Naive thymus-derived CD4-positive, alpha-beta T cell (primary cell): ENCODE data around the gene SLC4A9. TPM values are rescaled to one million over a fixed set of nuclear protein-coding genes. Genes with fewer than 3 reads are reported as not detected.
"Not testable (repeated sequence)": the region's sequence is repeated elsewhere in the genome, so short reads cannot be mapped to it uniquely, and the experiment has no call there.

Experiments
- ATAC-seq: fragments of 150-1000 bp; cut with Tn5 transposase; 2 replicates; pipeline ENCODE4 v1.10.0; 2021; ENCODE audit warnings: mild to moderate bottlenecking, moderate library complexity
- CTCF ChIA-PET: fragments of 350-600 bp; sonication (Branson Sonifier 250); formaldehyde crosslinking; loops from one replicate; lab custom pipeline; 2021; ENCODE audit warnings: antibody characterized with exemption; lab: Charles Lee
- POLR2A ChIA-PET: fragments of 350-600 bp; sonication (Branson Sonifier 250); formaldehyde crosslinking; loops from one replicate; lab custom pipeline; 2021; ENCODE audit warnings: antibody characterized with exemption, inconsistent platforms; lab: Charles Lee
- DNase-seq, 9 donors: peaks; one replicate each; pipeline versions ENCODE4 v3.0.0 to v3.0.0-alpha.2; 2020 to 2022; ENCODE audit warnings: mixed read lengths in 1 of 9
- H3K27ac ChIP-seq: one replicate; pipeline ENCODE4 v1.7.0; 2013; ENCODE audit warnings: mild to moderate bottlenecking, low read depth, low read length, moderate library complexity
- H3K27me3 ChIP-seq, 2 donors: one replicate each; pipeline ENCODE4 v1.7.0; 2013; ENCODE audit warnings: low read length in 2 of 2, mild to moderate bottlenecking in 2 of 2, moderate library complexity in 2 of 2; ENCODE audit not compliant: control insufficient read depth in 2 of 2, insufficient read depth in 2 of 2
- H3K36me3 ChIP-seq, 3 experiments: 1 replicate in 2 of 3; 2 replicates in 1 of 3; pipeline ENCODE4 v1.7.0; 2013; ENCODE audit warnings: low read length in 3 of 3, mild to moderate bottlenecking in 3 of 3, moderate library complexity in 1 of 3; ENCODE audit not compliant: insufficient read depth in 3 of 3, control insufficient read depth in 2 of 3
- H3K4me1 ChIP-seq, 2 donors: one replicate each; pipeline ENCODE4 v1.7.0; 2013; ENCODE audit warnings: low read length in 2 of 2, mild to moderate bottlenecking in 2 of 2, moderate library complexity in 1 of 2; ENCODE audit not compliant: control insufficient read depth in 2 of 2, insufficient read depth in 2 of 2
- H3K4me3 ChIP-seq: 2 replicates; pipeline ENCODE4 v1.7.0; 2013; ENCODE audit warnings: mild to moderate bottlenecking, low read length
- H3K9me3 ChIP-seq, 3 experiments: 1 replicate in 2 of 3; 2 replicates in 1 of 3; pipeline ENCODE4 v1.7.0; 2013; ENCODE audit warnings: low read length in 3 of 3; ENCODE audit not compliant: control insufficient read depth in 2 of 3
- H3K27ac Mint-ChIP-seq, 9 donors: one replicate each; pipeline ENCODE4 v1.8.0; 2020 to 2022; ENCODE audit warnings: mixed read lengths in 9 of 9, mild to moderate bottlenecking in 8 of 9, moderate library complexity in 5 of 9, inconsistent platforms in 2 of 9
- H3K27me3 Mint-ChIP-seq, 5 donors: one replicate each; pipeline ENCODE4 v1.8.0; 2021 to 2022; ENCODE audit warnings: mixed read lengths in 5 of 5, mild to moderate bottlenecking in 1 of 5
- H3K36me3 Mint-ChIP-seq, 5 donors: one replicate each; pipeline ENCODE4 v1.8.0; 2020 to 2022; ENCODE audit warnings: mixed read lengths in 5 of 5, mild to moderate bottlenecking in 3 of 5, inconsistent platforms in 1 of 5
- H3K4me1 Mint-ChIP-seq, 7 donors: one replicate each; pipeline ENCODE4 v1.8.0; 2020 to 2022; ENCODE audit warnings: mixed read lengths in 7 of 7, mild to moderate bottlenecking in 3 of 7, inconsistent platforms in 1 of 7
- H3K4me3 Mint-ChIP-seq, 10 donors: one replicate each; pipeline ENCODE4 v1.8.0; 2020 to 2022; ENCODE audit warnings: mild to moderate bottlenecking in 10 of 10, mixed read lengths in 10 of 10, moderate library complexity in 6 of 10, inconsistent platforms in 2 of 10
- H3K9me3 Mint-ChIP-seq, 11 donors: one replicate each; pipeline ENCODE4 v1.8.0; 2020 to 2022; ENCODE audit warnings: mixed read lengths in 11 of 11, mild to moderate bottlenecking in 4 of 11, inconsistent platforms in 1 of 11, moderate library complexity in 1 of 11
- intact Hi-C, 2 donors: fragments of 100-400 bp; cut with micrococcal nuclease; formaldehyde crosslinking; loops; one replicate each; pipeline ENCODE4 v1.15.1; 2023
- polyA plus RNA-seq, 2 donors: library from polyadenylated mRNA; unstranded; fragments of 300-500 nt; fragmentation: Illumina TruSeq; gene quantifications; one replicate each; pipeline ENCODE4 v1.2.3, GENCODE V29; 2021
- total RNA-seq, 6 experiments: library from RNA in 5 of 6; stranded (reverse) in 5 of 6; gene quantifications; 1 replicate in 5 of 6; 2 replicates in 1 of 6; pipeline ENCODE4 v1.2.3 and lab custom pipeline; 2021 to 2026

SLC4A9 gene
- total and polyA plus RNA-seq, 7 experiments from 2014 or later, result 0.13 to 0.96 (median 0.34) TPM; not detected in 4

- intact Hi-C loops, result loop anchor here in 1 of 2 donors (10.0 kb wide), 1 partner anchor 227 kb away; the partner anchor contains the start of gene PURA
- Histone ChIP-seq H3K27ac (no peak overlapping the region), H3K9me3 (no peaks in the 10 kb centered on the region), H3K4me1 (peaks cover 10 to 29% of the 10 kb centered on the region in 2 donors), H3K4me3 (no peak overlapping the region), H3K27me3 (no peaks in the 10 kb centered on the region), H3K36me3 (no peaks in the 10 kb centered on the region)
- H3K36me3 Mint-ChIP-seq, result peaks cover 0 to 48% (median 0%) of the 10 kb centered on the region in 5 donors
- H3K9me3 Mint-ChIP-seq, result no peaks in the 10 kb centered on the region
- POLR2A ChIA-PET, result interaction anchor here (0.9 kb wide), 1 partner anchor 89 kb away, joined by 3 read pairs; no protein-coding TSS in a partner anchor
- no peak for DNase-seq
- peak overlapping the region in 5 of 10 donors; percentile 42 to 91 (median 65) for H3K4me3 Mint-ChIP-seq
- H3K4me1 Mint-ChIP-seq, result peaks cover 31 to 70% (median 51%) of the 10 kb centered on the region in 7 donors
- ATAC-seq, result no peak
- CTCF ChIA-PET, result interaction anchor here (0.9 to 1.8 kb wide), 3 partner anchors 11 to 102 kb away, joined by 3 to 10 read pairs (median 3); no protein-coding TSS in a partner anchor
- H3K27ac Mint-ChIP-seq, result peak overlapping the region in 8 of 9 donors; percentile 28 to 95 (median 90)
- peaks cover 0 to 4% (median 0%) of the 10 kb centered on the region in 5 donors for H3K27me3 Mint-ChIP-seq
These were observed 18.4 kb upstream of the SLC4A9 start for GRCh38 chr5:140341591-140341990.

DNA sequence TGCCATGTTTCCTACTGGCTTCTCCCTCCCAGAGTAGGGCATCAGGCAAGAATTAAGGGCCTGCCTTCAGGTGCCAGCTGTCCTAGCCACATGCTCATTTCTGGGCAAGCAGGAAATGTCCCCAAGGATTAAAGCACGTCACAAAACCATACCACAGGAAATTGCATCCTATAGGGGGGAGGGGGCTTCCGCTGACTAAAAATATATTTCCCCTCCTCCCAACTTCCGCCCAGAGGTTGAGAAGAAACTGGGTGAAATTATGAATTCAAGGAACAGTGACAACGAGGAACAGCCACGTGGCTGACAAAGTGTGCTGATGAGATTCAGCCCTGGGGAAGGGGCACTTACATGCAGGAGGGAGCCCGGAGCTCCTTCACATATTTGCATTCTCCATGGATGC lies 17.7 kb upstream of the SLC4A9 start:
- CTCF ChIA-PET, result interaction anchor here (0.9 to 14.9 kb wide), 3 partner anchors 10 to 98 kb away, joined by 3 to 262 read pairs (median 6); no protein-coding TSS in a partner anchor
- H3K4me3 ChIP-seq, result no peak overlapping the region
- peaks cover 0 to 45% (median 0%) of the 10 kb centered on the region in 5 donors for H3K36me3 Mint-ChIP-seq
- peak in 8 of 9 donors; percentile 18 to 56 (median 43) for DNase-seq
- POLR2A ChIA-PET, result interaction anchor here (0.9 kb wide), 1 partner anchor 90 kb away, joined by 3 read pairs; no protein-coding TSS in a partner anchor
- H3K27me3 Mint-ChIP-seq, result peaks cover 0 to 4% (median 0%) of the 10 kb centered on the region in 5 donors
- H3K27ac ChIP-seq, result peak overlapping the region; percentile 32
- peaks cover 10 to 35% of the 10 kb centered on the region in 2 donors for H3K4me1 ChIP-seq
- H3K9me3 ChIP-seq, result no peaks in the 10 kb centered on the region
- no peaks in the 10 kb centered on the region for H3K36me3 ChIP-seq
- intact Hi-C loops, result loop anchor here (1.0 to 10.0 kb wide), 4 partner anchors 9 to 227 kb away; partner anchors contain the start of genes CYSTM1 (in 1 of the 2), PFDN1 (in 1 of the 2) and PURA (in 1 of the 2)
- peak; percentile 46 for ATAC-seq
- H3K27ac Mint-ChIP-seq, result peak overlapping the region; percentile 72 to 95 (median 92)
- no peaks in the 10 kb centered on the region for H3K9me3 Mint-ChIP-seq
- H3K27me3 ChIP-seq, result no peaks in the 10 kb centered on the region
- peak overlapping the region; percentile 22 to 91 (median 68) for H3K4me3 Mint-ChIP-seq
- peaks cover 31 to 73% (median 58%) of the 10 kb centered on the region in 7 donors for H3K4me1 Mint-ChIP-seq

- ATAC-seq (no peak), DNase-seq (no peak)
- H3K4me1 Mint-ChIP-seq, result peaks cover 31 to 72% (median 61%) of the 10 kb centered on the region in 7 donors
- H3K27me3 Mint-ChIP-seq, result peaks cover 0 to 4% (median 0%) of the 10 kb centered on the region in 5 donors
- H3K36me3 Mint-ChIP-seq, result peaks cover 0 to 45% (median 0%) of the 10 kb centered on the region in 5 donors
- intact Hi-C loops, result loop anchor here (1.0 to 10.0 kb wide), 4 partner anchors 8 to 228 kb away; partner anchors contain the start of genes CYSTM1 (in 1 of the 2), PFDN1 (in 1 of the 2) and PURA (in 1 of the 2)
- H3K9me3 Mint-ChIP-seq, result no peaks in the 10 kb centered on the region
- ChIA-PET POLR2A (interaction anchor here (1.6 kb wide), 1 partner anchor 9 kb away, joined by 3 read pairs; no protein-coding TSS in a partner anchor), CTCF (interaction anchor here (1.1 to 14.9 kb wide), 3 partner anchors 9 to 99 kb away, joined by 4 to 262 read pairs (median 6); no protein-coding TSS in a partner anchor)
- H3K27me3 ChIP-seq, result no peaks in the 10 kb centered on the region
- peak overlapping the region; percentile 72 to 95 (median 92) for H3K27ac Mint-ChIP-seq
- no peaks in the 10 kb centered on the region for H3K36me3 ChIP-seq
- H3K27ac ChIP-seq, result peak overlapping the region; percentile 32
- no peaks in the 10 kb centered on the region for H3K9me3 ChIP-seq
- no peak overlapping the region for H3K4me3 ChIP-seq
- H3K4me3 Mint-ChIP-seq, result peak overlapping the region; percentile 22 to 91 (median 68)
- peaks cover 10 to 38% of the 10 kb centered on the region in 2 donors for H3K4me1 ChIP-seq
These were observed 17.1 kb upstream of the SLC4A9 start for GRCh38 chr5:140342896-140343295.

- not testable (repeated sequence) for H3K4me3 ChIP-seq, DNase-seq, H3K36me3 ChIP-seq, H3K9me3 ChIP-seq, ATAC-seq, H3K27ac ChIP-seq, H3K27me3 ChIP-seq, H3K9me3 Mint-ChIP-seq, H3K27me3 Mint-ChIP-seq
- peaks cover 10 to 38% of the 10 kb centered on the region in 2 donors for H3K4me1 ChIP-seq
- ChIA-PET CTCF (interaction anchor here (1.1 to 14.9 kb wide), 3 partner anchors 8 to 99 kb away, joined by 4 to 262 read pairs (median 6); no protein-coding TSS in a partner anchor), POLR2A (interaction anchor here (1.6 kb wide), 1 partner anchor 8 kb away, joined by 3 read pairs; no protein-coding TSS in a partner anchor)
- H3K4me3 Mint-ChIP-seq, result peak overlapping the region in 7 of 10 donors; percentile 21 to 91 (median 66)
- intact Hi-C loops, result loop anchor here in 1 of 2 donors (2.0 to 10.0 kb wide), 2 partner anchors 41 to 229 kb away; partner anchors contain the start of genes PFDN1 and PURA
- peaks cover 0 to 42% (median 0%) of the 10 kb centered on the region in 5 donors for H3K36me3 Mint-ChIP-seq
- peak overlapping the region; percentile 38 to 94 (median 76) for H3K27ac Mint-ChIP-seq
- H3K4me1 Mint-ChIP-seq, result peaks cover 31 to 73% (median 60%) of the 10 kb centered on the region in 7 donors
These were observed 16.1 kb upstream of the SLC4A9 start for GRCh38 chr5:140343849-140344248.

- Histone ChIP-seq H3K4me1 (peaks cover 10 to 38% of the 10 kb centered on the region in 2 donors), H3K27me3 (no peaks in the 10 kb centered on the region), H3K36me3 (no peaks in the 10 kb centered on the region), H3K9me3 (no peaks in the 10 kb centered on the region), H3K4me3 (no peak overlapping the region), H3K27ac (no peak overlapping the region)
- H3K4me1 Mint-ChIP-seq, result peaks cover 31 to 71% (median 59%) of the 10 kb centered on the region in 7 donors
- H3K27ac Mint-ChIP-seq, result peak overlapping the region in 8 of 9 donors; percentile 2 to 94 (median 70)
- H3K9me3 Mint-ChIP-seq, result no peaks in the 10 kb centered on the region
- intact Hi-C loops, result loop anchor here (5.0 to 10.0 kb wide), 2 partner anchors 83 to 230 kb away; partner anchors contain the start of gene PURA (in 1 of the 2)
- peaks cover 0 to 11% (median 2%) of the 10 kb centered on the region in 5 donors for H3K27me3 Mint-ChIP-seq
- DNase-seq (no peak), ATAC-seq (no peak)
- H3K36me3 Mint-ChIP-seq, result peaks cover 0 to 38% (median 0%) of the 10 kb centered on the region in 5 donors
- POLR2A ChIA-PET, result no interaction called here
- CTCF ChIA-PET, result interaction anchor here (0.9 to 14.9 kb wide), 4 partner anchors 9 to 100 kb away, joined by 3 to 262 read pairs (median 6); no protein-coding TSS in a partner anchor
- H3K4me3 Mint-ChIP-seq, result peak overlapping the region in 9 of 10 donors; percentile 47 to 91 (median 82)
These were observed 15.1 kb upstream of the SLC4A9 start for GRCh38 chr5:140344683-140345423.
